Cortex of kidney (tissue), 1 donor: Measurements from ENCODE around the gene ADCY9.
"Not testable (repeated sequence)": the region's sequence is repeated elsewhere in the genome, so short reads cannot be mapped to it uniquely, and the experiment has no call there.

Experiments used
- DNase-seq: peaks from one replicate; lab custom pipeline; 2025; lab: John Stamatoyannopoulos, UW

ADCY9 gene

DNA sequence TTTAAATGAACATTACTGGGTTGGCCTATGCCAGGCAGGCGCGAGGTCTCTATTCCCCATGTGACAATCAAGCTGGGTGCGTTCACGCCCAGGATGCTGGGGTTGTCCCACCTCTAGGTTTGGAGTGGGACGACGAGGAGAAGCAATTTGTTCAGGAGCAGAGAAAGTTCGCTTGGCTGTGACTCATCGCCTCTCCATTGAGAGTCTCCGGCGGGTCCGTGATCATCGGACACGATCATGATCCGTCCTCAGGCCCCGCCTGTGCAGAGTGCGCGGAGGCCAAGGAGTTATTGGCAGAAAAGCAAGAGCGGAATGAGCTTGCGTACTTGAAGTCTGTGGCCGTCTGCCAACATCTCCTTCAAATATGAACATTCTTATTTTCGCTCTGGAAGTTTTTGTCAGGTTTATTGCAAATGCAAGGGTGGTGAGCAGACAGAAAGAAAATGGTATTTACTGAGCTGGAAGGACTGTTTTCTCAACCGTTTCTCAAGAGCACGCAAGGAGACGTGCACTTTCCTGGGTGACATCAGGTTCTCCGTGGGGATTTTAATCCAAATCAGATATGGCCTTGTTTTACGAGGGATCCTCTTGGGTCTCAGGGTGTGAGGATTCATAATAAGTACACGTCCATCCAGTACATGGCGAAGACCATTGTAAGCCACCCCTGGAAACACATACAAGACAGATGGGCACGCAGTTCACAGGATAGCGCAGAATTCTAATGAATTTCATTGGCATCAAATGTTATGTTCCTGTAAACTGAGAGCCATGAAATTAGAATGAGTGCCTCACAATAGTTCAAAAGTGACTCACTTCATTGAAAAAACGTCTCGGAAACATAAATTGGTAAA lies 165.7 kb downstream of the ADCY9 start:
- DNase-seq, result no peak

DNA sequence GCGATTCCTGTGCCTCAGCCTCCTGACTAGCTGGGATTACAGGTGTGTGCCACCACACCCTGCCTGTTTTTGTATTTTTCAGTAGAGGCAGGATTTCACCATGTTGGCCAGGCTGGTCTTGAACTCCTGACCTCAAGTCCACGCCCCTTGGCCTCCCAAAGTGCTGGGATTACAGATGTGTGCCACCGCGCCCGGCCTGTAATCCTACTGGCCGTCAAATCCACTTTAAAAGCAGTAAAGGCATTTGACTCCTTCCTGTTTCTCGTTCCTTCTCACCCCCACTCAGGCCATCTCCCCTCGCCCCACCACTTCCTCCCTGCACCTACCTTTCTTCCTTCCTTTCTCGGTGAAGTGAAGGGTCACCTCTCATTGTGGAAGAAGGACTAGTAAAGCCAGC lies 166.3 kb downstream of the ADCY9 start:
- DNase-seq, result no peak

DNA sequence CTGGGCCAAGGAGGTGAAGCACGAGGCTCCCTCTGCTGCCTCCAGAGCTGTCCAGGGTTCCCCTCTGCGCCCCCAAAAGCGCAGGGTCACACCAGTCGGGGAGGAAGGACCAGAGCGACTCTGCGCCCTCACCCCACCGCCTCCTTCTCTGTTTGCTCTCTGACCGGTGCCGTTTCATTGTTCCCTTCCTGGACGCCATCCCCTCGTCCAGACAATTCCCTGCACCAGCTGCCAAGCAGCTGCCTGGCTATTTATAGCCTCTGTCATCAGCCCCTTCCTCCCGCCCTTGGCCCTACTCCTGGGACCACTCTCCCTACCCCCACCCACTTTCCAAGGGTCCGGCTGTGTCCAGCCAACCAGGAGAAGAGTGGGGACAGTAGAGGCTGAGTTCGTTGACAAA lies 167.0 kb downstream of the ADCY9 start:
- DNase-seq, result no peak

DNA sequence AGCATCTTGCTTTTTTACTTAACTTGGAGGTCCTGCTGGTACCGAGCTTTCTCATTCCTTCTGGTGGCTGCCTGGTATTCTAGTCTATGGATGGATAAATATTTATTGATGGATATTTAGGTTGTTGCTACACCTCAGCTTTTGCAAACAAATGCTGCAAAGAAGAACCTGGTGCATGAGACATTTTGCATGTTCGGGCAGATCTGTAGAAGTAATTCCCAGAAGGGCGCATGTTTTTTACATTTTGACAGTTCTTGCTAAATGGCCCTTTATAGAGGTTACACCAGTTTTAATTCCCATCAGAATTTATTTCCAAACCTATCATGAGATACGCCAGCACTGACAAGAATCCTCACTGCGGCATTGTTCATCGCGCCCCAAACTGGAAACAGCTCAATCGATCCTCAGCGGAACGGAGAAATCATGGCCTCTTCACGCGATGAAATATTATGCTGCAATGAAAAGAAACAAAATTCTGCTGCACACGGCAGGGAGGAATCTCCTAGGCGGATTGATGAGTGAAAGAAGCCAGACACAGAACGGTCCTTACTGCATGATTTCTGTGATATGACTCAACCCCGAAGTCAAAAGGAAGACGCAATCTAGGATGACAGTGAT lies 167.8 kb downstream of the ADCY9 start:
- DNase-seq, result no peak

DNA sequence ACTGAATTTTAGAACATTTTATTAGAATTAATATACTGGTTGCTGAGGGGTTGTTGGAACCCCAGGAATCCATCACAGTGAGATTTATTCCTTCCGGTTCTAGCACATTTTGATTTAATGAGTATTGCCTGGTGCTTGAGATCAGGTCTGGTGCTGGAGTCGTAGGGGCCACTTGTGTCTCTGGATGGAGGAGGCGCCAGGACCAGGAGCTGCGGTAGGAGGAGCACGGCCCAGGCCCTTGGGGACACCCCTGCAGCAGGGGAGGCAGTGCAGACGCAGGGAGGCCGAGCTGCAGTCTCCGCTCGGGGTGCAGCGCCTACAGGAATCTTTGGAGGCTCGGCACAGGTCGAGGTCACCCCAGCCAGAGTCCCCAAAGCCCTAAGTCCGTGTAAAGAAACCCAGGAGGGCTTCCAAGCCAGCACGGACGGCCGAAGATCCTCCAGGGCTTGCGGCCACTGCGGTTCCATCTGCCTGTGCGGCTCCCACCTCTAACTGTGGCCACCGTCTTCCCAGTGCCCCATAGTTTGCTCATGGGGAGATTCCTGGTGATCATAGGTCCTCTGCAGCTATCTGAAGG lies 169.6 kb downstream of the ADCY9 start:
- DNase-seq, result no peak

DNA sequence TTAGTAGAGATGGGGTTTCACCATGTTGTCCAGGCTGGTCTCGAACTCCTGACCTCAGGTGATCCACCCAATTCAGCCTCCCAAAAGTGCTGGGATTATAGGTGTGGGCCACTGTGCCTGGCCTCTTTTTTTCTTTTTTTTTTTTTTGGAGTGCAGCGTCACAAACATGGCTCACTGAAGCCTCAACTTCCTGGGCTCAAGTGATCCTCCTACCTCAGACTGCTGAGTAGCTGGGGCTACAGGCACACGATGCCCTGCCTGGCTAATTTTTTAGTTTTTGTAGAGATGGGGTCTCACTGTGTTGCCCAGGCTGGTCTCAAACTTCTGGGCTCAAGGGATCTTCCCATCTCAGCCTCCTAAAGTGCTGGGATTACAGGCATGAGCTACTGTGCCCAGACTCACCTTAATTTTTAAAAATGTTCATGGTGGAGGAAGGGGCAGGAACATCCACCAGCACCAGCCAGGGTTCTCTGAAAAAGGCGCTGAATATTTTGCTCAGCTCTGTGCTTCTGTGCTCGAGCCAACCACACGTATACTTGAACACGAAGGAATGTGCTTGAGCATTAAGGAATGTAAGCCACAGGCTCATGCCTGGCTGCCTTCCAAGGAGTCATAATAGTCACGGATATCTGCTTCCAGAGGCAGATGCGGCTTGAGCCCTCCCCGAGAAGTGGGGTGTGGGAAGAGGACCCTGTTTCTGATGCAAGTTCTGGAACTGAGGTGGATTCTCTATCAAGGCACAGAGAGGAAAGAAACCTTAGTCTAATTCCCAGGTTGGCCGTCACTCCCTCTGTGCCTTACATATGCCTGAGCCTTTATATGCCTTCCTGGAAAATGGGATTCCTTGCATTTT lies 170.3 kb downstream of the ADCY9 start:
- DNase-seq, result no peak

DNA sequence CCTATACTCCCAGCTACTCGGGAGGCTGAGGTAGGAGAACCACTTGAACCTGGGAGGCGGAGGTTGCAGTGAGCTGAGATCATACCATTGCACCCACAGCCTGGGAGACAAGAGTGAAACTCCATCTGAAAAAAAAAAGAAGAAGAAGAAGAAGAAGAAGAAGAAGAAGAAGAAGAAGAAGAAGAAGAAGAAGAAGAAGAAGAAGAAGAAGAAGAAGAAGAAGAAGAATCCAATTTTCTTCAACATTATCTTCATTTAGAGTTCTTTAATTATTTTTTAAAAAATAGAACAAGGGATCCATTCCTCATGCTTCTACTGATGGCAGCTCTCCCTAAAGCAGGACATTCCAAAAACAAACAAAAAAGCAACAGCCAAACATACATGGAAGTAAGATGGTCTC lies 171.8 kb downstream of the ADCY9 start:
- DNase-seq, result not testable (repeated sequence)

DNA sequence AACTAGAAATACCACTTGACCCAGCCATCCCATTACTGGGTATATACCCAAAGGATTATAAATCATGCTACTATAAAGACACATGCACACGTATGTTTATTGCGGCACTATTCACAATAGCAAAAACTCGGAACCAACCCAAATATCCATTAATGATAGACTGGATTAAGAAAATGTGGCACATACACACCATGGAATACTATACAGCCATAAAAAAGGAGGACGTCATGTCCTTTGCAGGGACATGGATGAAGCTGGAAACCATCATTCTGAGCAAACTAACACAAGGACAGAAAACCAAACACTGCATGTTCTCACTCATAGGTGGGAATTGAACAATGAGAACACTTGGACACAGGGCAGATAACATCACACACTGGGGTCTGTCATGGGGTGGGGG lies 174.1 kb downstream of the ADCY9 start:
- DNase-seq, result not testable (repeated sequence)

DNA sequence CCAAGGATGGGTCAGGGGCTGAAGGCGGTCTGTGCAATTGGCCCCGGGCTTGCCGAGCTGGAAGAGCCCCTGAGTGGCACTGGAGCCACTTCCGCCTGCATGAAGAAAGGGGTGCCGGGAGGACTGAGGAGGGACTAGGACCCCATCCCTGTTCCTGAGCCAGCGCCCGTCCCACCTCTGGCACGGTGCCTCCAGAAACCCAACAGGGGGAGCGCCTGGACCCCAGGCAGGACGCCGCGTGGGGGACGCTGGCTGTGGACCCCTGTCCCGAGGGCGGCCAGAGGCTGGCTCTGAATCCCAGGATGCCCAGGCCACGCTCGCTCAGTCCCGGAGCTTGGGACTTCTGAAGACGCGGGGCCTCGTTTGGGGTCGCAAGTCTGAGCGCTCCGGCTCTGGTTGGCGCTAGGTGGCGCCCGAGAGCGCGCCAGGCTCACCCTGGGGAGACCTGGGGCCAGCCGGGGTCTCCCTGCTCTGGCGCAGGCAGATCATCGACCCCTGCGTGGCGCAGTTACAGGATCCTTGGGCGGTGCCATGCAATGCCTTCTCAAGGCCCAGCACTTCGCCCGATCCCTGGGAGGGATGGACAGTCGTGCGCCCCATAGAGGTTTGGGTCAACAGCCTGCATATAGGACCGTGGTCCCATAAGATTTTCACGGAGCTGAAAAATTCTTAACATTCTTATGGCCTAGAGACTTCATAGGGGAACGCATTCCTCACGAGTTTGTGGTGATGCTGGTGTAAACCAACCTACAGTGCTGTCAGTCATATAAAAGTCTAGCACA lies 177.2 kb downstream of the ADCY9 start:
- DNase-seq, result no peak

DNA sequence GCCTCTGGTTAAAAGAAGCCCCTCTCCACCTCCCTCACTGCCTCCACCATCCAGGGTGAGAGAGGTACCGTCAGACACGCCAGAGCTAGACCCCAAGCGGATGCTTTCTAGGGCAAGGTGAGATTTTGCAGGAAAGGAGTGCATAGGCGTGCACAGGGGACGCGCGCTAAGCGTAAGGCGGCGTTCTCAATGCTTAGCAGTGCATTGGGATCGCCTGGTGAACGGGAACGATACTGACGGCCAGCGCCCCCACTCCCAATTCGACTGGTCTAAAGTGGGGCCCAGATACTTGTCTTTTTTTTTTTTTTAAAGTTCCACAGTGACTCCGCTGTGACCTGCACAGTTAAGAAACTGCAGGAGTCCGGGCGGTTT lies 177.8 kb downstream of the ADCY9 start:
- no peak for DNase-seq

DNA sequence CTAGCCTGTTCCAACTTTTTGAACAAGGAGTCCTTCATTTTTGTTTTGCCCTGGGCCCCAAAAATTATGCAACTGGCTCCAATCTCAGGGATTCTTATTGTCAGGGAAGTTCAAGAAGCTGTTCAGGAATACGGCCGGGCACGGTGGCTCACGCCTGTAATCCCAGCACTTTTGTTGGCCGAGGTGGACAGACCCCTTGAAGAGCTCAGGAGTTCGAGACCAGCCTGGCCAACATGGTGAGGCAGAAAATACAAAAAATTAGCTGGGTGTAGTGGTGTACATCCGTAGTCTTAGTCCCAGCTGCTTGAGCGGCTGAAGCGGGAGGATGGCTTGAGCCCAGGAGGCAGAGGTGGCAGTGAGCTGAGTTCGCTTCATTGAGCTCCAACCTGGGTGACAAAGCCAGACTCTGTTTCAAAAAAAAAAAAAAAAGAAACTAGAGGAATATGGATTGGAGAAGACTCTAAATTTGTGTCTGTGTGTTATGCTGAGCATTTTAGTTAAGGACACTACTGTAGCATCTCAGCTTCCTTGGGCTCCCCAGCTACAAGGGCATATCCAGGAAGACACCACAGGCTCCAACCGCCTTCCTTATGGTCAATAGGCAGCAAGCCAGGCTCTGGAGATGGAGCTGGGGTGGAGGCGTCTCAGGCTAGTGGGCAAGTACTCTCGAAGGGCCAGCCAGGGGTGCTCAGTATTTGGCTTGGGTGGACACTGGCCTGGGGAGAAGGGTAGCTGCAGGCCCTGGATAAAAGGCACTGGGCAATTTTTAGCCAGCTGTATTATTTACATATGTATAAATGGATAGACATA lies 179.0 kb downstream of the ADCY9 start:
- no peak for DNase-seq

DNA sequence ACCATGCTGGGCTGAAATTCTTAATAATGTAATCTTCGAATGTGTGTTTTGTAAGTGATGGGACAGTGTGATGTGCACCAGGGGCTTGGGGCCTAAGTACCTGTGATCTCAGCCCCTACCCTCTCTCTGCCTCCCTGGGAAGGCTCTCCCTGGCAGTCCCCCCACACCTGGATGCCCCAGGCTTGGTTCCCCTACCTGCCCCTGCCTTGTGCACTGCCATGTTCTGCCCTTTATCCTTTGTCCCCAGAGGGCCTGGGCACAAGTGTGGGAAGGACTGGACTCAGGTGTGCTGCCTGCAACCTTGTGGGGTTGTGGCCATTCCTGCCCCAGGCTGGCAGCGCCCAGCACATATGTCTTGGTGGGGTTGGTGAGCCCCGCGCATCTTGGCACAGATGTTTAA lies 180.3 kb downstream of the ADCY9 start:
- DNase-seq, result no peak

DNA sequence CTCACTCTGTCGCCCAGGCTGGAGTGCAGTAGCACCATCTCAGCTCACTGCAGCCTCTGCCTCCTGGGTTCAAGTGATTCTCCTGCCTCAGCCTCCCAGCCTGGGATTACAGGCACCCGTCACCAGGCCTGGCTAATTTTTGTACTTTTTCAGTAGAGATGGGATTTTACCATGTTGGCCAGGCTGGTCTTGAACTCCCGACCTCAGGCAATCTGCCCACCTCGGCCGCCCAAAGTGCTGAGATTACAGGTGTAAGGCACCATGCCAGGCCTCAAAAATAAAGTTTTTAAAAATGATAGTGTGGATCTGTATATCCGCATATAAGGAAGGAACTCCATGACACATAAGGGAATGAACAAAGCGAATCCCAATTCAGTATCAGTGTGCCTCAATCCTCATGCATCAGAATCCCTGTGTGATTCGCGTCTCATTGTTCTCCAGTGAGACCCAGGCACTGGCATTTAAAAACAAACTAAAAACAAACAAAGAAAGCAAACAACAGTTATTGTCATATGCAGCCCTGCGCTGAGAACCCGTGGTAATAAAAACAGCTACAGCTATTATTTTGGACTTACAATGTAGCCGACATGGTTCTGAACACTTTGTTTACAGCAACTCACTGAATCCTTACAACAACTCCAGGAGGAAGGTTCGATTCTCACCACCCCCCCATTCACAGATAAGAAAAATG lies 181.6 kb downstream of the ADCY9 start:
- DNase-seq, result no peak

DNA sequence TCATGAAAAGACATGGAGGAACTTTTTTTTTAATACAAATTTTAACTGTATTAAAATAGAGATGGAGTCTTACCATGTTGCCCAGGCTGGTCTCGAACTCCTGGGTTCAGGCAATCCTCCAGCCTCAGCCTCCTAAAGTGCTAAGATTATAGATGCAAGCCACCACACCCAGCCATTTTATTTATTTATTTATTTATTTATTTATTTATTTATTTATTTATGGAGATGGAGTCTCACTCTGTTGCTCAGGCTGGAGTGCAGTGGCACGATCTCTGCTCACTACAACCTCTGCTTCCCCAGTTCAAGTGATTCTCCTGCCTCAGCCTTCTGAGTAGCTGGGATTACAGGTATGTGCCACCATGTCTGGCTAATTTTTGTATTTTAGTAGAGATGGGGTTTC lies 189.1 kb downstream of the ADCY9 start:
- not testable (repeated sequence) for DNase-seq

DNA sequence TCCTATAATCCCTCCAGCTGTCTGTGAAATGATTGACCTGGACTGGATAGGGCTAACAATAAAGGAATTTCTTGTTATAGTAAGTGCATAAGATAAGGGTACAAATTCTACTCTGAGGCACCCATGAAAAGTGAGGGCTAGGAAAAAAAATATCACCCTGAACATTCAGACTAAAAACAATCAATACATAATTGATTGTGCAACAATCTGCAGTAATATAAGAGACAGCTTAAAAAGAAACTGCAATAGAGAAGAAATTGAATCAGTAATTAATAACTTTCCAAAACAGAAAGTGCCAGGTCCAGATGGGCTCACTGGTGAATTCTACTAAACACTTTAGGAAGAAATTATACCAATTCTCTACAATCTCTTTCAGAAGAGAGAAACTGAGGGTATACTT lies 191.5 kb downstream of the ADCY9 start:
- DNase-seq, result no peak

DNA sequence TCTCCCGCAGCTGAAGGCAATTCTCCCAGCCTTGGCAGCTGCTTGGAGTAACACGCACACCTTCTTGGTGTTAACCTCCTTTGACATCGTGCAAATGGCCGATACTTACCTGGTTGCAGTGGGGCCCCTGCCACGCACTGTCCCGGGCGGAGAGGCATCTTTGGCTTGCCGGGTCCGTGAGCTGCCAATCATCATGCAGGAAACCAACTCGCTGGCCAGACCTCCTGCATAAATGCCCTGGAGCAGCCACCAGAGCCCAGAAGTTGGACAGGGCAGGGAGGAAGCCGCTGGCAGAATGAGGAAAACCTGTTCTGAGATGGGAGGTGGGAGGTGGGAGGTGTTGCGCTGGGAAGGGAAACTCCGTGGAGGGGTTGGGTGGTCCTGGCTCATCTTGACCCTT lies 194.0 kb downstream of the ADCY9 start:
- DNase-seq, result no peak

DNA sequence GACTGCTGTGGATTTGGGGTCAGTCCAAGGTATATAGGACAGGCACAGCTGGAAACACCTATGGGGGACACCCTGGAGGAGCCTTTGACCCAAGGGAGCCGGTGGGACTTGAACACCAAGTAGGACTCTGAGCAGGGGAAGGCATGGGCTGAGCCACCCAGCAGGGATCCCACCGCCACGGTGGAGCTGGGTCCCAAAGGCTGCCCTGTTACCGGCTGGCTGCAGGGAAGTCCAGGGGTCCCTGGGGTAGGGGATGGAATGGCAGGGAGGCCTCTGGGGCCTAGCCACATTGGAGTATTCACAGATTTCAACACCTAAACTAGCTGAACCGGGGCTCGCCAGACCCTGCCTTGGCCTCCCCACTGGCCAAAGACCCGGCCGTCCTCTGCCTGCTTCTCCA lies 196.0 kb downstream of the ADCY9 start:
- DNase-seq, result no peak

DNA sequence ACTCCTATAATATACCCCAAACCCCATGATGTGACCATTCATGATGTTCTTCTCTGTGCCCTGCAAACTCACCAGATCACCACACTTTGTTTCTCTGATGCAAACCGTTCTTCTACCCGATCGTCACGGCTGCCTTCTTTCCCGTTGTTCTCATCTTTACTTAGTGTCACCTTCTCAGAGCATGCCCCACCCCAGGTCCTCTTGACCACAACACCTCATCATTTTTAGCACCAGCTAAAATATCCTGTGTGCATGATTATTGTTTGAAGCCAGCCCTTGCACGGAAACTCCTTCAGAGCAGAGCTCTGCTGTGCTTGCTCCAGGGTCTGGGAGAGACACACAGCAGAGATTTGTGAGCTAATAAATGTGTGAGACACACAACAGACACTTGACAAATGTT lies 196.8 kb downstream of the ADCY9 start:
- DNase-seq, result no peak

DNA sequence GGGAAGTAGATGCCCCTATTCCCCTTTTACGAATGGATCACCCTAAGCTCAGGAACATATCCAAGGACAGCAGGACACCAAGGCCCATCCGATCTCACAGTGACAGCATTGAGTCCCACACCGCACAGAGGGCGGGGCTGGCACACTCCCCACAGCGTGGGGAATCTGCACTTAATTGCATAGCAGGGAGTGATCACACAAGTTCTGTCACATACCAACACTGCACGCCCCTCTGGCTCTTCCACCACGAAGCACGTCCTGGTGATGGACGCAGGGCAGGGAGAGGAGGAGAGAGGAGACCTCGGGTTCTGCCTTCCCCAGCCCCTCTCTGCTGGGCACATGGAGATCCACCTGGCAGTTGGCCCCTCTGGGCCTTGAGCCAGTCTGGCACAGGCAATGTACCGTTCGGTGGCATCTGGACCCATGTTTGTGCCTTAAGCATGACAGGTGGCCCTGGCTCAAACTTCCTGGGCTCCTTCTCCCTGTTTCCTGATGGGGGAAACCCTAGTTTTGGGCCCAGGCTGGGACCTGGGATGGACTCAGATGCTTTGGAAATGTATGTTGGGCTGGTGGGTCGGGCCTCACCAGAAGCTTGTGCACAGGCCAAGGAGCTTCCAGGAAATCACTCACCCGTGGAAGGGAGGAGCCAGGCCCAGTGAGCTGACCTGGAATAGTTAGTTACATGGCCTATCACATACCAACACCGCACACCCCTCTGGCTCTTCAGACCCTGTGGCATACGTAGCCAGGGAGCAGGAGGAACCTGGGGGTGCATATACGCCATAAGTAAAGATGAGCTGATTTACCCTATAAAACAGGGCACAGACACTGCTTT lies 200.6 kb downstream of the ADCY9 start:
- no peak for DNase-seq
